Measurements from ENCODE around the gene MAML2. TPM values are rescaled to one million over a fixed set of nuclear protein-coding genes. Genes with fewer than 3 reads are reported as not detected.

The MAML2 gene
- polyA plus RNA-seq, 3 donors = 0.57 to 7.6 (median 1.2) TPM

- Histone ChIP-seq H3K27me3 (ENCODE audit: control insufficient read depth in 2 of 2, insufficient read depth in 2 of 2, low read length in 2 of 2) (no peaks in the 10 kb centered on the region), H3K36me3 (replicated peaks in 1 of 2; ENCODE audit: control insufficient read depth in 1 of 2, insufficient read depth in 2 of 2, low read length in 2 of 2) (no peaks in the 10 kb centered on the region), H4K20me1 (ENCODE audit: insufficient read depth, low read length) (peaks cover 5% of the 10 kb centered on the region), H2AFZ (ENCODE audit: insufficient read depth, low read depth, low read length, poor library complexity, severe bottlenecking) (no peak overlapping the region), H3K4me3 (replicated peaks in 1 of 3; ENCODE audit: low read depth in 2 of 3, low read length in 3 of 3) (no peak overlapping the region), H3K4me2 (replicated peaks; ENCODE audit: extremely low read depth, low read length, poor library complexity, severe bottlenecking) (no peak overlapping the region), H3K27ac (ENCODE audit: low read depth in 1 of 2, low read length in 2 of 2) (no peak overlapping the region), H3K4me1 (ENCODE audit: control insufficient read depth in 1 of 2, insufficient read depth in 2 of 2, low read length in 2 of 2) (no peaks in the 10 kb centered on the region), H3K9me3 (replicated peaks in 1 of 2; ENCODE audit: control insufficient read depth in 1 of 2, insufficient read depth in 1 of 2, low read length in 2 of 2) (no peaks in the 10 kb centered on the region), H3K79me2 (ENCODE audit: insufficient read depth, low read length) (no peaks in the 10 kb centered on the region), H3K9ac (ENCODE audit: insufficient read depth, low read length, poor library complexity, severe bottlenecking) (no peak overlapping the region)
- intact Hi-C loops (cut with micrococcal nuclease) = no loop called here
- no peaks in the 10 kb centered on the region for H3K4me1 Mint-ChIP-seq
- H3K27ac Mint-ChIP-seq = no peak overlapping the region
- H3K27me3 Mint-ChIP-seq (ENCODE audit: low read depth in 3 of 3) = peaks cover 0 to 2% (median 1%) of the 10 kb centered on the region in 3 donors
- H3K4me3 Mint-ChIP-seq = no peak overlapping the region
- no peaks in the 10 kb centered on the region for H3K36me3 Mint-ChIP-seq
- no peak for TF ChIP-seq CTCF (IDR thresholded peaks at IDR 0.05)
- H3K9me3 Mint-ChIP-seq = peaks cover 0 to 7% (median 0%) of the 10 kb centered on the region in 7 donors
- 72% methylated on average over 4 of the region's 5 CpGs for WGBS (ENCODE audit: insufficient coverage)
- DNase-seq = no peak
These were observed 342.0 kb downstream of the MAML2 start for GRCh38 chr11:96001037-96001436.

- H3K27ac Mint-ChIP-seq = no peak overlapping the region
- no peaks in the 10 kb centered on the region for H3K79me2 ChIP-seq (ENCODE audit: insufficient read depth, low read length)
These were observed 343.1 kb downstream of the MAML2 start for GRCh38 chr11:95999711-96000406.

More at GRCh38 chr11:95999711-96000406, 343.1 kb downstream of the MAML2 start:
- Histone ChIP-seq H3K4me2 (replicated peaks; ENCODE audit: extremely low read depth, low read length, poor library complexity, severe bottlenecking) (no peak overlapping the region), H2AFZ (ENCODE audit: insufficient read depth, low read depth, low read length, poor library complexity, severe bottlenecking) (no peak overlapping the region), H3K27ac (ENCODE audit: low read depth in 1 of 2, low read length in 2 of 2) (no peak overlapping the region), H3K4me3 (replicated peaks in 1 of 3; ENCODE audit: low read depth in 2 of 3, low read length in 3 of 3) (no peak overlapping the region), H3K27me3 (ENCODE audit: control insufficient read depth in 2 of 2, insufficient read depth in 2 of 2, low read length in 2 of 2) (no peaks in the 10 kb centered on the region), H3K9ac (ENCODE audit: insufficient read depth, low read length, poor library complexity, severe bottlenecking) (no peak overlapping the region), H3K36me3 (replicated peaks in 1 of 2; ENCODE audit: control insufficient read depth in 1 of 2, insufficient read depth in 2 of 2, low read length in 2 of 2) (no peaks in the 10 kb centered on the region), H3K9me3 (replicated peaks in 1 of 2; ENCODE audit: control insufficient read depth in 1 of 2, insufficient read depth in 1 of 2, low read length in 2 of 2) (no peaks in the 10 kb centered on the region), H4K20me1 (ENCODE audit: insufficient read depth, low read length) (peaks cover 5% of the 10 kb centered on the region), H3K4me1 (ENCODE audit: control insufficient read depth in 1 of 2, insufficient read depth in 2 of 2, low read length in 2 of 2) (no peaks in the 10 kb centered on the region)
- intact Hi-C loops (cut with micrococcal nuclease) = no loop called here
- no peaks in the 10 kb centered on the region for H3K36me3 Mint-ChIP-seq
- H3K4me3 Mint-ChIP-seq = no peak overlapping the region
- 95% methylated on average over 4 of the region's 8 CpGs for WGBS (ENCODE audit: insufficient coverage)
- peaks cover 0 to 2% (median 1%) of the 10 kb centered on the region in 3 donors for H3K27me3 Mint-ChIP-seq (ENCODE audit: low read depth in 3 of 3)
- DNase-seq = no peak
- no peak for TF ChIP-seq CTCF (IDR thresholded peaks at IDR 0.05)
- peaks cover 0 to 7% (median 0%) of the 10 kb centered on the region in 7 donors for H3K9me3 Mint-ChIP-seq
- no peaks in the 10 kb centered on the region for H3K4me1 Mint-ChIP-seq
